GM23338 (cell line): ENCODE results near the gene FUT6. TPM values are rescaled to one million over a fixed set of nuclear protein-coding genes. Genes with fewer than 3 reads are reported as not detected.
"Not testable (repeated sequence)": the region's sequence is repeated elsewhere in the genome, so short reads cannot be mapped to it uniquely, and the experiment has no call there.

ENCODE experiments used
- ATAC-seq: fragments of 200-7000 bp; cut with Tn5 transposase; 3 replicates; pipeline ENCODE4 v1.9.1; 2020
- DNase-seq: peaks from one replicate; pipeline ENCODE4 v3.0.0-alpha.2; 2015; ENCODE audit warnings: low spot score
- H2AFZ ChIP-seq: fragments of 200-600 bp; sonication (generic); 2 replicates; pipeline ENCODE4 v1.8.0; 2016; ENCODE audit warnings: antibody characterized with exemption, mild to moderate bottlenecking, moderate library complexity
- H3F3A ChIP-seq: fragments of 200-600 bp; sonication (generic); replicated peaks from 2 replicates; pipeline ENCODE4 v1.8.0; 2017; ENCODE audit warnings: antibody characterized with exemption, mixed run types, low read depth
- H3K27ac ChIP-seq: fragments of 200-600 bp; sonication (generic); 2 replicates; pipeline ENCODE4 v1.6.1; 2016; ENCODE audit warnings: low read depth
- H3K27me3 ChIP-seq: fragments of 200-600 bp; sonication (generic); 2 replicates; pipeline ENCODE4 v1.8.0; 2016; ENCODE audit warnings: mild to moderate bottlenecking, mixed run types, moderate library complexity; ENCODE audit not compliant: insufficient read depth
- H3K36me3 ChIP-seq: fragments of 200-600 bp; sonication (generic); 2 replicates; pipeline ENCODE4 v1.8.0; 2016; ENCODE audit warnings: mild to moderate bottlenecking; ENCODE audit not compliant: insufficient read depth
- H3K4me1 ChIP-seq: fragments of 200-600 bp; sonication (generic); 2 replicates; pipeline ENCODE4 v1.8.0; 2016; ENCODE audit warnings: mild to moderate bottlenecking, moderate library complexity; ENCODE audit not compliant: insufficient read depth
- H3K4me2 ChIP-seq: fragments of 200-600 bp; sonication (generic); 2 replicates; pipeline ENCODE4 v1.7.1; 2017; ENCODE audit warnings: mixed run types
- H3K4me3 ChIP-seq: fragments of 200-600 bp; sonication (generic); 2 replicates; pipeline ENCODE4 v1.6.1; 2016; ENCODE audit warnings: mixed run types
- H3K79me2 ChIP-seq: fragments of 200-600 bp; sonication (generic); replicated peaks from 2 replicates; pipeline ENCODE4 v1.8.0; 2017; ENCODE audit warnings: mild to moderate bottlenecking; ENCODE audit not compliant: insufficient read depth
- H3K9me2 ChIP-seq: fragments of 200-600 bp; sonication (generic); 2 replicates; pipeline ENCODE4 v1.8.0; 2017; ENCODE audit not compliant: insufficient read depth
- H4K20me1 ChIP-seq: fragments of 200-600 bp; sonication (generic); replicated peaks from 2 replicates; pipeline ENCODE4 v1.8.0; 2017; ENCODE audit warnings: mild to moderate bottlenecking; ENCODE audit not compliant: insufficient read depth
- H3K27ac Mint-ChIP-seq: 2 replicates; pipeline ENCODE4 v1.8.0; 2020; ENCODE audit warnings: inconsistent platforms, mild to moderate bottlenecking, moderate library complexity, mixed read lengths
- H3K27me3 Mint-ChIP-seq: 3 replicates; pipeline ENCODE4 v1.8.0; 2022; ENCODE audit warnings: low read depth, mild to moderate bottlenecking, moderate library complexity, mixed read lengths, inconsistent platforms; ENCODE audit not compliant: insufficient read depth, poor library complexity
- H3K36me3 Mint-ChIP-seq: 3 replicates; pipeline ENCODE4 v1.8.0; 2021; ENCODE audit warnings: low read depth, mild to moderate bottlenecking, inconsistent platforms, moderate library complexity, mixed read lengths
- H3K4me1 Mint-ChIP-seq: 3 replicates; pipeline ENCODE4 v1.8.0; 2020; ENCODE audit warnings: mild to moderate bottlenecking, inconsistent platforms, mixed read lengths
- H3K4me3 Mint-ChIP-seq: 3 replicates; pipeline ENCODE4 v1.8.0; 2021; ENCODE audit warnings: moderate library complexity, mild to moderate bottlenecking, inconsistent platforms, mixed read lengths
- H3K9me3 Mint-ChIP-seq: 3 replicates; pipeline ENCODE4 v1.8.0; 2020; ENCODE audit warnings: moderate library complexity, mild to moderate bottlenecking, inconsistent platforms, mixed read lengths
- CREB1 ChIP-seq: fragments of 250-450 bp; sonication (Bioruptor Pico); IDR thresholded peaks from 2 replicates; pipeline ENCODE4 v1.5.0; 2020; ENCODE audit warnings: low read depth, mild to moderate bottlenecking, moderate library complexity
- CTCF ChIP-seq, 2 experiments: fragments of 200-600 bp in 1 of 2; sonication (generic) in 1 of 2; conservative IDR thresholded peaks; 2 replicates each; pipeline versions ENCODE4 v1.5.1 to v1.6.1; 2016 to 2017; ENCODE audit warnings: antibody characterized with exemption in 2 of 2, low read depth in 2 of 2, mild to moderate bottlenecking in 2 of 2, moderate library complexity in 1 of 2
- ETS1 ChIP-seq: IDR thresholded peaks from 2 replicates; pipeline ENCODE4 v1.6.1; 2016; ENCODE audit warnings: antibody characterized with exemption
- EZH2 ChIP-seq: fragments of 200-600 bp; sonication (generic); IDR thresholded peaks from one replicate; pipeline ENCODE4 v1.8.0; 2017; ENCODE audit warnings: antibody characterized with exemption, mild to moderate bottlenecking, low read depth; ENCODE audit not compliant: unreplicated experiment
- JUNB ChIP-seq: IDR thresholded peaks from one replicate; pipeline ENCODE4 v1.6.1; 2016; ENCODE audit warnings: antibody characterized with exemption; ENCODE audit not compliant: unreplicated experiment
- NANOG ChIP-seq: IDR thresholded peaks from 2 replicates; pipeline ENCODE4 v1.6.1; 2016; ENCODE audit warnings: antibody characterized with exemption, borderline replicate concordance
- POLR2AphosphoS5 ChIP-seq: IDR thresholded peaks from 2 replicates; pipeline ENCODE4 v1.6.1; 2016; ENCODE audit warnings: antibody characterized with exemption, low read depth
- REST ChIP-seq: IDR thresholded peaks from one replicate; pipeline ENCODE4 v1.6.1; 2018; ENCODE audit warnings: antibody characterized with exemption; ENCODE audit not compliant: unreplicated experiment
- ZNF114 ChIP-seq: fragments of 250-450 bp; sonication (Bioruptor Pico); IDR thresholded peaks from 2 replicates; pipeline ENCODE4 v1.5.0; 2020; ENCODE audit warnings: mild to moderate bottlenecking, moderate library complexity
- ZNF331 ChIP-seq: fragments of 250-450 bp; sonication (Bioruptor Pico); IDR thresholded peaks from 2 replicates; pipeline ENCODE4 v1.5.0; 2020; ENCODE audit warnings: low read depth, mild to moderate bottlenecking, moderate library complexity
- polyA plus RNA-seq: library from polyadenylated mRNA; unstranded; fragments of >200 nt; fragmentation: Nextera tagmentation; extraction: Ambion mirVana; gene quantifications from 2 replicates; pipeline ENCODE4 v1.2.1, GENCODE V29; 2016
- total RNA-seq: library from RNA; depleted of rRNA; stranded (reverse); fragments of >200 nt; shearing (Covaris generic); gene quantifications from 2 replicates; pipeline ENCODE4 v1.2.3, GENCODE V29; 2014

The FUT6 gene
- total and polyA plus RNA-seq, 2 experiments from 2014 or later, result not detected

GRCh38 chr19:5877427-5877826 lies 37.9 kb upstream of the FUT6 start (continued):
- TF ChIP-seq REST, result no peak

GRCh38 chr19:5874496-5874895 lies 35.0 kb upstream of the FUT6 start:
- not testable (repeated sequence) for H3K27ac Mint-ChIP-seq, H3K36me3 ChIP-seq, H3K4me2 ChIP-seq, H3K4me1 ChIP-seq, H3K9me3 Mint-ChIP-seq, H2AFZ ChIP-seq, H3K9me2 ChIP-seq, H3K79me2 ChIP-seq, H3F3A ChIP-seq, H3K4me1 Mint-ChIP-seq, H3K27me3 Mint-ChIP-seq, H3K4me3 ChIP-seq, DNase-seq, H3K27ac ChIP-seq, H4K20me1 ChIP-seq, H3K4me3 Mint-ChIP-seq, H3K27me3 ChIP-seq, ATAC-seq, H3K36me3 Mint-ChIP-seq

GRCh38 chr19:5873617-5874199 lies 34.2 kb upstream of the FUT6 start:
- no peak overlapping the region for H3K4me2 ChIP-seq
- H2AFZ ChIP-seq, result no peak overlapping the region
- no peaks in the 10 kb centered on the region for H3K36me3 ChIP-seq
- DNase-seq (no peak), ATAC-seq (no peak)
- no peaks in the 10 kb centered on the region for H4K20me1 ChIP-seq
- H3F3A ChIP-seq, result no peaks in the 10 kb centered on the region
- Mint-ChIP-seq H3K4me3 (no peak overlapping the region), H3K9me3 (no peaks in the 10 kb centered on the region; the same call in 2 of the 3 replicates), H3K4me1 (no peaks in the 10 kb centered on the region), H3K27me3 (peaks cover 6% of the 10 kb centered on the region), H3K27ac (no peak overlapping the region), H3K36me3 (no peaks in the 10 kb centered on the region)
- H3K9me2 ChIP-seq, result no peaks in the 10 kb centered on the region
- H3K79me2 ChIP-seq, result no peaks in the 10 kb centered on the region
- H3K27ac ChIP-seq, result no peak overlapping the region
- no peaks in the 10 kb centered on the region for H3K4me1 ChIP-seq
- H3K4me3 ChIP-seq, result no peak overlapping the region
- no peaks in the 10 kb centered on the region for H3K27me3 ChIP-seq
- no peak for TF ChIP-seq POLR2AphosphoS5
- no peak for TF ChIP-seq JUNB
- TF ChIP-seq CREB1 (CRISPR knock-in tag), result no peak
- no peak for TF ChIP-seq CTCF (conservative IDR thresholded peaks at IDR 0.05; ENCODE audit: low read depth in 2 of 2)
- no peak for TF ChIP-seq REST
- no peak for TF ChIP-seq NANOG
- no peak for TF ChIP-seq ETS1
- TF ChIP-seq EZH2, result no peak
- no peak for TF ChIP-seq ZNF331 (CRISPR knock-in tag)
- TF ChIP-seq ZNF114 (CRISPR knock-in tag), result no peak
